ENCODE data around the gene PLCL2.

The PLCL2 gene

DNA sequence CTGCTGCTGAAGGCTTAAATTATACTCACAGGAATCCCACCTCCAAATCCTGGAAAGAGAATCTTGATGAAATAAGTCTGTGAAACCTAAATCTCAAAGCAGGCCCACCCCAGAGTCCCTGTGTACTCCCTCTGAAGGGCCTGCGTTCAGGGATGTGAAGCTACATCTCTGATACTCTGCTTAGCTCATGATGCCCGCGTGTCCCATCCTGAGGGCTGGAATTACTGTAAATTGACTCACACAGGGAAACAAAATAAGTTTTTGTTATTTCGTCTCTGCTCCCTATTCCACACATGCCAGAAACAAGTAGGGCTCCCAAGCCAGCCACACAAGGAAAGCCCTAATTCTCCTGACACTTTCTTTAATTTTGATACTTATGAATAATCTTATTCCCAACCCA is 10.9 kb upstream of the PLCL2 start:
- Histone ChIP-seq H3K79me2 (ENCODE audit: insufficient read depth, low read length) (no peaks in the 10 kb centered on the region), H3K4me3 (ENCODE audit: insufficient read depth, low read length, poor library complexity, severe bottlenecking) (no peak overlapping the region), H2AFZ (ENCODE audit: low read depth, low read length, severe bottlenecking) (no peak overlapping the region), H4K20me1 (ENCODE audit: low read depth, low read length) (no peaks in the 10 kb centered on the region), H3K4me2 (ENCODE audit: low read depth, low read length, poor library complexity, severe bottlenecking) (no peak overlapping the region), H3K27me3 (ENCODE audit: low read length) (no peaks in the 10 kb centered on the region), H3K36me3 (ENCODE audit: low read length) (no peaks in the 10 kb centered on the region), H3F3A (ENCODE audit: insufficient read depth) (no peaks in the 10 kb centered on the region), H3K27ac (ENCODE audit: low read depth, low read length) (no peak overlapping the region), H3K9me3 (ENCODE audit: insufficient read depth, low read length) (no peaks in the 10 kb centered on the region), H3K9me2 (replicated peaks; ENCODE audit: insufficient read depth, low read length) (no peaks in the 10 kb centered on the region), H3K9ac (ENCODE audit: low read length) (no peak overlapping the region)
- no peak for TF ChIP-seq EZH2phosphoT487 (conservative IDR thresholded peaks at IDR 0.05; ENCODE audit: low read length)
- TF ChIP-seq, protein P1, sequence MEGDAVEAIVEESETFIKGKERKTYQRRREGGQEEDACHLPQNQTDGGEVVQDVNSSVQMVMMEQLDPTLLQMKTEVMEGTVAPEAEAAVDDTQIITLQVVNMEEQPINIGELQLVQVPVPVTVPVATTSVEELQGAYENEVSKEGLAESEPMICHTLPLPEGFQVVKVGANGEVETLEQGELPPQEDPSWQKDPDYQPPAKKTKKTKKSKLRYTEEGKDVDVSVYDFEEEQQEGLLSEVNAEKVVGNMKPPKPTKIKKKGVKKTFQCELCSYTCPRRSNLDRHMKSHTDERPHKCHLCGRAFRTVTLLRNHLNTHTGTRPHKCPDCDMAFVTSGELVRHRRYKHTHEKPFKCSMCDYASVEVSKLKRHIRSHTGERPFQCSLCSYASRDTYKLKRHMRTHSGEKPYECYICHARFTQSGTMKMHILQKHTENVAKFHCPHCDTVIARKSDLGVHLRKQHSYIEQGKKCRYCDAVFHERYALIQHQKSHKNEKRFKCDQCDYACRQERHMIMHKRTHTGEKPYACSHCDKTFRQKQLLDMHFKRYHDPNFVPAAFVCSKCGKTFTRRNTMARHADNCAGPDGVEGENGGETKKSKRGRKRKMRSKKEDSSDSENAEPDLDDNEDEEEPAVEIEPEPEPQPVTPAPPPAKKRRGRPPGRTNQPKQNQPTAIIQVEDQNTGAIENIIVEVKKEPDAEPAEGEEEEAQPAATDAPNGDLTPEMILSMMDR (IDR thresholded peaks at IDR 0.05; ENCODE audit: insufficient read depth, low read length, poor library complexity, severe bottlenecking): no peak

DNA sequence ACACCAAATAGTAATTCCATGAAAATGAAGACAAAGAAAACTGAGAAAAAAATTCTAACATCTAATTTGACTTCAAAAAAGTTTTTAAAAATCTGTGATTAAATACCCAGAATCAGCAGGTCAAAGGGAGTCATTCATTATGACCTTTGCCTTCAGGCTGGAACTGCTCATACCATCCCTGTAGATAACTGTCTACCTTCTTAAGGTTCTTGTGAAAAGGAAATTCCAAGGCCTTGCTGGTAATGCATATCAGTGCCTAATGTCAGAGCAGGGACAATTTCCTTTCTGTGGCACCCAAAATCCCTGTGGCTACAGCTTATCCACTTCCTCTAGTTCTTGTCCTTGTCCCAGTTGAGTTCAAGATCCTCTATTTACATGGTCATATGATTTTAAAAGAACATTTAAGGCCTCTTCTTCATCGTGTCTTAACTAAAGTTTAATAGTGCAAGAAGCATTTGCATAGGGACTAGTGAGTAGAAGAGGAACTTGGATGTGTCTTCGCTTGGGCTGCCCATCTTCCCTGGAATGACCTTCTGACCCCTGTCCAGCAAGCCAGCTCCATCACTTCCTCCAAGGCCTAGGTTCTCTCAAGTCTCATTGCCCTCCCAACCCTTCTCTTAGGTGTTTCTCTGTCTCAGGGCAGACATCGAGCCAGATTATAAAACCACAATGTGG is 8.7 kb upstream of the PLCL2 start:
- H2AFZ ChIP-seq (ENCODE audit: low read depth, low read length, severe bottlenecking): no peak overlapping the region
- H3K9me2 ChIP-seq (replicated peaks; ENCODE audit: insufficient read depth, low read length): no peaks in the 10 kb centered on the region
- no peaks in the 10 kb centered on the region for H3F3A ChIP-seq (ENCODE audit: insufficient read depth)

GRCh38 chr3:16877505-16877904 is 7.2 kb upstream of the PLCL2 start:
- H3K9me2 ChIP-seq (replicated peaks; ENCODE audit: insufficient read depth, low read length): no peaks in the 10 kb centered on the region
- no peaks in the 10 kb centered on the region for H3K9me3 ChIP-seq (ENCODE audit: insufficient read depth, low read length)
- no peak overlapping the region for H3K27ac ChIP-seq (ENCODE audit: low read depth, low read length)
- H4K20me1 ChIP-seq (ENCODE audit: low read depth, low read length): no peaks in the 10 kb centered on the region
- no peak overlapping the region for H3K4me2 ChIP-seq (ENCODE audit: low read depth, low read length, poor library complexity, severe bottlenecking)
- H3F3A ChIP-seq (ENCODE audit: insufficient read depth): no peaks in the 10 kb centered on the region; the same call in 1 of the 2 replicates
- H3K79me2 ChIP-seq (ENCODE audit: insufficient read depth, low read length): no peaks in the 10 kb centered on the region
- H3K36me3 ChIP-seq (ENCODE audit: low read length): no peaks in the 10 kb centered on the region
- H3K9ac ChIP-seq (ENCODE audit: low read length): no peak overlapping the region
- H3K27me3 ChIP-seq (ENCODE audit: low read length): no peaks in the 10 kb centered on the region
- no peak overlapping the region for H3K4me3 ChIP-seq (ENCODE audit: insufficient read depth, low read length, poor library complexity, severe bottlenecking)
- TF ChIP-seq, protein P1 (IDR thresholded peaks at IDR 0.05; ENCODE audit: insufficient read depth, low read length, poor library complexity, severe bottlenecking): no peak
- no peak for TF ChIP-seq EZH2phosphoT487 (conservative IDR thresholded peaks at IDR 0.05; ENCODE audit: low read length)
- H2AFZ ChIP-seq (ENCODE audit: low read depth, low read length, severe bottlenecking): no peak overlapping the region

More for the DNA sequence above, 8.7 kb upstream of the PLCL2 start:
- no peaks in the 10 kb centered on the region for H3K9me3 ChIP-seq (ENCODE audit: insufficient read depth, low read length)
- H4K20me1 ChIP-seq (ENCODE audit: low read depth, low read length): no peaks in the 10 kb centered on the region
- no peaks in the 10 kb centered on the region for H3K36me3 ChIP-seq (ENCODE audit: low read length)
- no peak overlapping the region for H3K4me2 ChIP-seq (ENCODE audit: low read depth, low read length, poor library complexity, severe bottlenecking)
- H3K27ac ChIP-seq (ENCODE audit: low read depth, low read length): no peak overlapping the region
- no peak overlapping the region for H3K9ac ChIP-seq (ENCODE audit: low read length)
- no peaks in the 10 kb centered on the region for H3K79me2 ChIP-seq (ENCODE audit: insufficient read depth, low read length)
- H3K4me3 ChIP-seq (ENCODE audit: insufficient read depth, low read length, poor library complexity, severe bottlenecking): no peak overlapping the region
- H3K27me3 ChIP-seq (ENCODE audit: low read length): no peaks in the 10 kb centered on the region
- TF ChIP-seq EZH2phosphoT487 (conservative IDR thresholded peaks at IDR 0.05; ENCODE audit: low read length): no peak
- TF ChIP-seq, protein P1 (IDR thresholded peaks at IDR 0.05; ENCODE audit: insufficient read depth, low read length, poor library complexity, severe bottlenecking): no peak

All from SU-DHL-6 (cell line).